Pulmonary artery endothelial cell (primary cell): ENCODE results near the gene BABAM2. TPM values are rescaled to one million over a fixed set of nuclear protein-coding genes. Genes with fewer than 3 reads are reported as not detected.
A peak's percentile ranks its signal among the peaks of the same experiment; 100 is the strongest.
"Not testable (repeated sequence)": the region's sequence is repeated elsewhere in the genome, so short reads cannot be mapped to it uniquely, and the experiment has no call there.

ENCODE experiments used
- DNase-seq: peaks from one replicate; pipeline ENCODE4 v3.0.0-alpha.2; 2011; ENCODE audit warnings: low read depth, low spot score
- total RNA-seq: library from RNA; depleted of rRNA; stranded (reverse); fragments of >200 nt; gene quantifications from 2 replicates; pipeline ENCODE4 v1.2.3, GENCODE V29; 2014

The BABAM2 gene
- total RNA-seq, 1 donor from 2014 or later, result 12.9 TPM

GRCh38 chr2:27976308-27976707, 85.8 kb downstream of the BABAM2 start:
- no peak for DNase-seq

- peak; percentile 60 for DNase-seq
Observed at GRCh38 chr2:27977731-27978312, 87.3 kb downstream of the BABAM2 start.

GRCh38 chr2:27978761-27979160, 88.2 kb downstream of the BABAM2 start:
- not testable (repeated sequence) for DNase-seq

- DNase-seq, result no peak
Observed at GRCh38 chr2:27980242-27980641, 89.7 kb downstream of the BABAM2 start.

- DNase-seq, result no peak
Observed at GRCh38 chr2:27984153-27984552, 93.6 kb downstream of the BABAM2 start.

GRCh38 chr2:27988306-27988705, 97.8 kb downstream of the BABAM2 start:
- no peak for DNase-seq

- no peak for DNase-seq
Observed at GRCh38 chr2:27988718-27989117, 98.2 kb downstream of the BABAM2 start.

GRCh38 chr2:27989149-27989548, 98.6 kb downstream of the BABAM2 start:
- DNase-seq, result no peak

GRCh38 chr2:27990030-27990590, 99.6 kb downstream of the BABAM2 start:
- no peak for DNase-seq

- no peak for DNase-seq
Observed at GRCh38 chr2:27991146-27991545, 100.6 kb downstream of the BABAM2 start.

- DNase-seq, result no peak
Observed at GRCh38 chr2:27992787-27993401, 102.4 kb downstream of the BABAM2 start.

- no peak for DNase-seq
Observed at GRCh38 chr2:27993402-27993787, 102.9 kb downstream of the BABAM2 start.

GRCh38 chr2:27993950-27994728, 103.6 kb downstream of the BABAM2 start:
- DNase-seq, result no peak

GRCh38 chr2:27996156-27996922, 105.8 kb downstream of the BABAM2 start:
- no peak for DNase-seq

- no peak for DNase-seq
Observed at GRCh38 chr2:28000287-28000686, 109.8 kb downstream of the BABAM2 start.

GRCh38 chr2:28002181-28002580, 111.7 kb downstream of the BABAM2 start:
- DNase-seq, result no peak

GRCh38 chr2:28004086-28004485, 113.6 kb downstream of the BABAM2 start:
- DNase-seq, result no peak

GRCh38 chr2:28009732-28010131, 119.2 kb downstream of the BABAM2 start:
- DNase-seq, result no peak

- DNase-seq, result no peak
Observed at GRCh38 chr2:28011322-28011737, 120.8 kb downstream of the BABAM2 start.

- DNase-seq, result not testable (repeated sequence)
Observed at GRCh38 chr2:28018474-28018873, 127.9 kb downstream of the BABAM2 start.

GRCh38 chr2:28019521-28019920, 129.0 kb downstream of the BABAM2 start:
- not testable (repeated sequence) for DNase-seq

GRCh38 chr2:28021898-28022297, 131.4 kb downstream of the BABAM2 start:
- DNase-seq, result no peak
